ENCODE measurements around the gene DYSF. TPM values are rescaled to one million over a fixed set of nuclear protein-coding genes. Genes with fewer than 3 reads are reported as not detected.
A peak's percentile ranks its signal among the peaks of the same experiment; 100 is the strongest.

DYSF gene
- total RNA-seq, 4 donors from 2014 or later, result 0.93 to 3.2 (median 2.8) TPM

DNA sequence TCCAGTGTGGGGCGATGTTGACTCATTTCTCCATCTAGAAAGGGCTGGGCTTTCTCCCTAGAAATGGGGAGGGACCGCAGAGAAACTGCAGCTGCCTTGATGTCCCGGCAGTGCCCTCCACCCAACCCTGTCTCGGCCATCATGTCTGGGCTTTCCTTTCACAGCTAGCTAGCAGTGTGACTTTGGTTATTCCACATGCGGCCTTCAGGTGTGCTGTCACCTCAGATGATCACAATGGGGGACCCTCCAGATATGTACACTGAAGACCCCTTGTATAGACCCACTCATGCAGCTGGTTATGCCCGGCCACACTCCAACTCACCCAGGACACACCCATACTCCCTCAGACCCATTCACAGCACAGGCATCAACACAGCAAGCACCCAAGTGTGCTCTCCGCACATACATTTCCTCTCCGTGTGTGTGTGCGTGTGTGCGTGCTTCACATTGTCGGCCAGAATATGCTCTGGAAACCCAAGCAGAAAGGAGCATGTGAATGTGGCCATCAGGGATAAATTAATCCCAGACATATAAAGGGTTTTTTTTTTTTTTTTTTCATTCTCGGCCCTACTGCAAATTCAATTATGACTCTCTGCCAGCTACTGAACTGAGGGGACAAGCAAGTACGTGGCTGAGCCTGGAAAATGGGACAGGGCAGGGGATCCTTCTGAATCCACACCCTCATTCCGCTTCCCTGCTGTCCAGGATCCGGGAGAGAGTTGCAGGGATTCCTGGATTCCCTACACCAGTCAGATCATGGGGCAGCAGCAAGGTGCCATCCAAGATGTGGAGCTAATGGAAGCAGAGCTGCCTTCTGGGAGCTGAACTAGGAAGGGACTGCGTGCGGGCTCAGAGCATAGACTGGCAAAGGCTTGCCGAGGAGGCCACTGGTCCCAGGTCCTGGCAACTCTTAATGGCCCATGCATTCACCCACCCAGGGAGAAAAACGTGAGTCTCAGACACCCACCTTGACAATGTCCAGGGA, 240.2 kb downstream of the DYSF start:
- DNase-seq (ENCODE audit: low spot score in 2 of 2), result peak in 1 of 2 donors; percentile 68
- intact Hi-C loops (cut with DNase I; ENCODE audit: low total_unique reads), result no loop called here
- no peak overlapping the region for H3K4me3 ChIP-seq (ENCODE audit: low read depth, poor library complexity, severe bottlenecking)
- TF ChIP-seq CTCF (IDR thresholded peaks at IDR 0.05) (no peak), POLR2A (IDR thresholded peaks at IDR 0.05) (no peak)
- WGBS, 2 donors, result 65 to 76% methylated on average over 19 of the region's 19 CpGs

GRCh38 chr2:71694501-71695234, 241.3 kb downstream of the DYSF start:
- intact Hi-C loops (cut with DNase I; ENCODE audit: low total_unique reads), result no loop called here
- DNase-seq (ENCODE audit: low spot score in 2 of 2), result peak in 1 of 2 donors; percentile 76
- no peak for TF ChIP-seq CTCF (IDR thresholded peaks at IDR 0.05)
- no peak for TF ChIP-seq POLR2A (IDR thresholded peaks at IDR 0.05)
- WGBS, 2 donors, result 80 to 87% methylated on average over 13 to 14 of the region's 14 CpGs
- no peak overlapping the region for H3K4me3 ChIP-seq (ENCODE audit: low read depth, poor library complexity, severe bottlenecking)

GRCh38 chr2:71695235-71696120, 242.1 kb downstream of the DYSF start:
- peak in 1 of 2 donors; percentile 82 for DNase-seq (ENCODE audit: low spot score in 2 of 2)
- intact Hi-C loops (cut with DNase I; ENCODE audit: low total_unique reads), result no loop called here
- TF ChIP-seq POLR2A (IDR thresholded peaks at IDR 0.05) (no peak), CTCF (IDR thresholded peaks at IDR 0.05) (no peak)
- no peak overlapping the region for H3K4me3 ChIP-seq (ENCODE audit: low read depth, poor library complexity, severe bottlenecking)
- 83 to 90% methylated on average over 12 to 13 of the region's 13 CpGs for WGBS, 2 donors

- no peak for DNase-seq (ENCODE audit: low spot score in 2 of 2)
- intact Hi-C loops (cut with DNase I; ENCODE audit: low total_unique reads), result no loop called here
- no peak overlapping the region for H3K4me3 ChIP-seq (ENCODE audit: low read depth, poor library complexity, severe bottlenecking)
- 45 to 53% methylated on average over 8 of the region's 8 CpGs for WGBS, 2 donors
- TF ChIP-seq POLR2A (IDR thresholded peaks at IDR 0.05) (no peak), CTCF (IDR thresholded peaks at IDR 0.05) (no peak)
These were observed 243.0 kb downstream of the DYSF start for GRCh38 chr2:71696381-71696780.

Data from lower leg skin (tissue), 4 donors.